K562 (cell line): ENCODE measurements around the gene VEZF1. TPM values are rescaled to one million over a fixed set of nuclear protein-coding genes. Genes with fewer than 3 reads are reported as not detected.
A peak's percentile ranks its signal among the peaks of the same experiment; 100 is the strongest.

ENCODE experiments used
- ARID4B ChIP-seq: sonication (generic); formaldehyde crosslinking; IDR thresholded peaks from 2 replicates; pipeline ENCODE4 v1.8.0; 2022; ENCODE audit warnings: mild to moderate bottlenecking, missing genetic modification reagents
- CREB1 ChIP-seq, 2 experiments: sonication (generic) in 1 of 2; formaldehyde crosslinking in 1 of 2; IDR thresholded peaks; 2 replicates each; pipeline versions ENCODE4 v1.6.1 to v1.8.0; 2012 to 2022; ENCODE audit warnings: inconsistent platforms in 1 of 2, mild to moderate bottlenecking in 1 of 2, missing genetic modification reagents in 1 of 2, moderate library complexity in 1 of 2
- PHF21A ChIP-seq: fragments of 450-650 bp; IDR thresholded peaks from 2 replicates; pipeline ENCODE4 v1.6.1; 2017; ENCODE audit warnings: low read depth, borderline replicate concordance
- POLR2B ChIP-seq: fragments of 450-650 bp; IDR thresholded peaks from 2 replicates; pipeline ENCODE4 v1.6.1; 2018; ENCODE audit warnings: low read depth; ENCODE audit not compliant: partially characterized antibody
- RB1 ChIP-seq: fragments of 450-650 bp; IDR thresholded peaks from 2 replicates; pipeline ENCODE4 v1.6.1; 2017; ENCODE audit warnings: low read depth, mild to moderate bottlenecking
- RBM22 ChIP-seq: fragments of 200-400 bp; formaldehyde crosslinking; IDR thresholded peaks from 2 replicates; pipeline ENCODE4 v1.6.1; 2018; ENCODE audit warnings: low read length, low read depth; ENCODE audit not compliant: poor library complexity, severe bottlenecking
- RFX7 ChIP-seq: fragments of 250-450 bp; sonication (Bioruptor Pico); IDR thresholded peaks from 2 replicates; pipeline ENCODE4 v1.5.1; 2021; ENCODE audit warnings: mild to moderate bottlenecking
- TEAD1 ChIP-seq, 2 experiments: fragments of 450-650 bp in 1 of 2; sonication (generic) in 1 of 2; formaldehyde crosslinking; IDR thresholded peaks; 2 replicates each; pipeline versions ENCODE4 v1.4.0 to v1.8.0; 2020 to 2022; ENCODE audit warnings: mild to moderate bottlenecking in 2 of 2, missing genetic modification reagents in 1 of 2
- ZBTB2 ChIP-seq: fragments of 450-650 bp; IDR thresholded peaks from 2 replicates; pipeline ENCODE4 v1.6.1; 2016; ENCODE audit warnings: antibody characterized with exemption
- ZNF655 ChIP-seq: fragments of 250-450 bp; sonication (Bioruptor Pico); IDR thresholded peaks from 2 replicates; pipeline ENCODE4 v1.5.0; 2021
- polyA plus RNA-seq, 8 experiments: library from polyadenylated mRNA; depleted of rRNA in 4 of 8; stranded (reverse) in 5 of 8; unstranded in 3 of 8; fragments of >200 nt; fragmentation: Nextera tagmentation in 2 of 8; fragmentation: Illumina TruSeq in 1 of 8; extraction: Ambion mirVana in 2 of 8; extraction: Trizol in 1 of 8; gene quantifications; 2 replicates each; pipeline versions ENCODE4 v1.2.1 to v1.2.3, GENCODE V29; 2011 to 2014; ENCODE audit warnings: inconsistent platforms in 1 of 8, missing spikeins in 1 of 8
- total RNA-seq, 7 experiments: library from RNA; depleted of rRNA in 6 of 7; stranded (reverse); fragments of >200 nt in 6 of 7; fragmentation: Illumina TruSeq in 2 of 7; extraction: Trizol in 2 of 7; gene quantifications; 2 replicates each; pipeline versions ENCODE4 v1.2.1 to v1.2.3, GENCODE V29; 2011 to 2021; ENCODE audit warnings: low replicate concordance in 1 of 7
- TF ChIP-seq, protein P1 (sequence below): fragments of 450-650 bp; IDR thresholded peaks from 2 replicates; pipeline ENCODE4 v1.6.1; 2018; ENCODE audit not compliant: partially characterized antibody
- TF ChIP-seq, protein P2 (sequence below): fragments of 250-450 bp; sonication (Bioruptor Pico); IDR thresholded peaks from 2 replicates; pipeline ENCODE4 v1.8.0; 2022; ENCODE audit warnings: inconsistent platforms, mild to moderate bottlenecking, moderate library complexity, borderline replicate concordance

Gene VEZF1
- total and polyA plus RNA-seq, 9 of the 15 experiments (the other 6 are each of a cell fraction or from before 2014, with no cell fraction given), result 9.5 to 33.4 (median 22.1) TPM

GRCh38 chr17:58006924-58007780 is 19.1 kb upstream of the VEZF1 start, which contains the start of gene SRSF1 (continued):
- TF ChIP-seq ZNF655, result no peak
- TF ChIP-seq ZBTB2, result peak; percentile 99
- peak; percentile 100 for TF ChIP-seq RB1
- TF ChIP-seq, protein P1, sequence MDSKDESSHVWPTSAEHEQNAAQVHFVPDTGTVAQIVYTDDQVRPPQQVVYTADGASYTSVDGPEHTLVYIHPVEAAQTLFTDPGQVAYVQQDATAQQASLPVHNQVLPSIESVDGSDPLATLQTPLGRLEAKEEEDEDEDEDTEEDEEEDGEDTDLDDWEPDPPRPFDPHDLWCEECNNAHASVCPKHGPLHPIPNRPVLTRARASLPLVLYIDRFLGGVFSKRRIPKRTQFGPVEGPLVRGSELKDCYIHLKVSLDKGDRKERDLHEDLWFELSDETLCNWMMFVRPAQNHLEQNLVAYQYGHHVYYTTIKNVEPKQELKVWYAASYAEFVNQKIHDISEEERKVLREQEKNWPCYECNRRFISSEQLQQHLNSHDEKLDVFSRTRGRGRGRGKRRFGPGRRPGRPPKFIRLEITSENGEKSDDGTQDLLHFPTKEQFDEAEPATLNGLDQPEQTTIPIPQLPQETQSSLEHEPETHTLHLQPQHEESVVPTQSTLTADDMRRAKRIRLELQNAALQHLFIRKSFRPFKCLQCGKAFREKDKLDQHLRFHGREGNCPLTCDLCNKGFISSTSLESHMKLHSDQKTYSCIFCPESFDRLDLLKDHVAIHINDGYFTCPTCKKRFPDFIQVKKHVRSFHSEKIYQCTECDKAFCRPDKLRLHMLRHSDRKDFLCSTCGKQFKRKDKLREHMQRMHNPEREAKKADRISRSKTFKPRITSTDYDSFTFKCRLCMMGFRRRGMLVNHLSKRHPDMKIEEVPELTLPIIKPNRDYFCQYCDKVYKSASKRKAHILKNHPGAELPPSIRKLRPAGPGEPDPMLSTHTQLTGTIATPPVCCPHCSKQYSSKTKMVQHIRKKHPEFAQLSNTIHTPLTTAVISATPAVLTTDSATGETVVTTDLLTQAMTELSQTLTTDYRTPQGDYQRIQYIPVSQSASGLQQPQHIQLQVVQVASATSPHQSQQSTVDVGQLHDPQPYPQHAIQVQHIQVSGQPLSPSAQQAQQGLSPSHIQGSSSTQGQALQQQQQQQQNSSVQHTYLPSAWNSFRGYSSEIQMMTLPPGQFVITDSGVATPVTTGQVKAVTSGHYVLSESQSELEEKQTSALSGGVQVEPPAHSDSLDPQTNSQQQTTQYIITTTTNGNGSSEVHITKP, result peak; percentile 89
- TF ChIP-seq PHF21A, result 0 out of 2 replicates have a peak, but pooled peaks have one; percentile 30
- no peak for TF ChIP-seq RFX7
- TF ChIP-seq ARID4B (CRISPR knock-in tag), result no peak; the same call in 1 of the 2 replicates
- peak; percentile 74 for TF ChIP-seq CREB1 (IDR thresholded peaks at IDR 0.05)
- peak; percentile 85 for TF ChIP-seq CREB1 (CRISPR knock-in tag; IDR thresholded peaks at IDR 0.05)
- peak; percentile 83 for TF ChIP-seq RBM22
- TF ChIP-seq, protein P2, sequence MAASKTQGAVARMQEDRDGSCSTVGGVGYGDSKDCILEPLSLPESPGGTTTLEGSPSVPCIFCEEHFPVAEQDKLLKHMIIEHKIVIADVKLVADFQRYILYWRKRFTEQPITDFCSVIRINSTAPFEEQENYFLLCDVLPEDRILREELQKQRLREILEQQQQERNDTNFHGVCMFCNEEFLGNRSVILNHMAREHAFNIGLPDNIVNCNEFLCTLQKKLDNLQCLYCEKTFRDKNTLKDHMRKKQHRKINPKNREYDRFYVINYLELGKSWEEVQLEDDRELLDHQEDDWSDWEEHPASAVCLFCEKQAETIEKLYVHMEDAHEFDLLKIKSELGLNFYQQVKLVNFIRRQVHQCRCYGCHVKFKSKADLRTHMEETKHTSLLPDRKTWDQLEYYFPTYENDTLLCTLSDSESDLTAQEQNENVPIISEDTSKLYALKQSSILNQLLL (CRISPR knock-in tag), result no peak
- TF ChIP-seq POLR2B, result peak; percentile 95
- TF ChIP-seq TEAD1 (CRISPR knock-in tag; IDR thresholded peaks at IDR 0.05), result peak; percentile 72 to 75; a peak in 3 of 4 replicates
